Body of pancreas (tissue), 4 donors: ENCODE results near the gene TRIM58.

Experiments
- POLR2A ChIP-seq, 3 donors: fragments of 450-650 bp; IDR thresholded peaks; one replicate each; pipeline ENCODE4 v1.6.1; 2016; ENCODE audit warnings: antibody characterized with exemption in 3 of 3, mild to moderate bottlenecking in 2 of 3
- TF ChIP-seq, protein P1 (sequence below), 7 experiments: fragments of 450-650 bp in 4 of 7; fragments of 200-600 bp in 3 of 7; sonication (generic) in 3 of 7; IDR thresholded peaks; one replicate each; pipeline ENCODE4 v1.5.1; 2016 to 2019; ENCODE audit warnings: antibody characterized with exemption in 7 of 7

DNA sequence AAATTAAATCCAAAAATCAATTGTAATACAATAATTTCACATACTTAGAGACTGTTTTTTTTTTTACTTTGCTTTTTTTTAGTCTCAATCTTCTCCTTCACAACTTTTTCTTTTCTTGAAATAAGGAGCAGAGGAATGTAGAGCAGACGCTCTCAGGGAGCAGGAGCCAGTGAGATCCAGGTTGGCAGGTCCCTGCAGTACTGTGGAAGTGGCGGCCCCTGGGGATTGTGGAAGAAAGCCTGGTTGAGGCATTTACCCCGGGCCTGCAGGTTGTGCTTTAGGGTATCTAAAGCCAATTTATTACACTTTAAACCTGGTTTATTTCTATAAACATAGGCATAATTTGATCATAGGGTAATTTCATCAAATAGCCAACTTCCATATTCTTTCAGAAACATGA, 67.0 kb downstream of the TRIM58 start:
- TF ChIP-seq, protein P1, sequence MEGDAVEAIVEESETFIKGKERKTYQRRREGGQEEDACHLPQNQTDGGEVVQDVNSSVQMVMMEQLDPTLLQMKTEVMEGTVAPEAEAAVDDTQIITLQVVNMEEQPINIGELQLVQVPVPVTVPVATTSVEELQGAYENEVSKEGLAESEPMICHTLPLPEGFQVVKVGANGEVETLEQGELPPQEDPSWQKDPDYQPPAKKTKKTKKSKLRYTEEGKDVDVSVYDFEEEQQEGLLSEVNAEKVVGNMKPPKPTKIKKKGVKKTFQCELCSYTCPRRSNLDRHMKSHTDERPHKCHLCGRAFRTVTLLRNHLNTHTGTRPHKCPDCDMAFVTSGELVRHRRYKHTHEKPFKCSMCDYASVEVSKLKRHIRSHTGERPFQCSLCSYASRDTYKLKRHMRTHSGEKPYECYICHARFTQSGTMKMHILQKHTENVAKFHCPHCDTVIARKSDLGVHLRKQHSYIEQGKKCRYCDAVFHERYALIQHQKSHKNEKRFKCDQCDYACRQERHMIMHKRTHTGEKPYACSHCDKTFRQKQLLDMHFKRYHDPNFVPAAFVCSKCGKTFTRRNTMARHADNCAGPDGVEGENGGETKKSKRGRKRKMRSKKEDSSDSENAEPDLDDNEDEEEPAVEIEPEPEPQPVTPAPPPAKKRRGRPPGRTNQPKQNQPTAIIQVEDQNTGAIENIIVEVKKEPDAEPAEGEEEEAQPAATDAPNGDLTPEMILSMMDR (IDR thresholded peaks at IDR 0.05): no peak
- TF ChIP-seq POLR2A (IDR thresholded peaks at IDR 0.05): no peak
